Thoracic aorta (tissue), 2 donors: Measurements from ENCODE around the gene SPOCK1. TPM values are rescaled to one million over a fixed set of nuclear protein-coding genes. Genes with fewer than 3 reads are reported as not detected.
"Not testable (repeated sequence)": the region's sequence is repeated elsewhere in the genome, so short reads cannot be mapped to it uniquely, and the experiment has no call there.

Source experiments
- ATAC-seq: fragments of 150-250 bp; one replicate; pipeline ENCODE4 v1.8.0; 2017; ENCODE audit warnings: low read depth; ENCODE audit not compliant: insufficient number of reproducible peaks, low FRiP score
- DNase-seq: peaks from one replicate; pipeline ENCODE4 v3.0.0-alpha.2; 2020; ENCODE audit warnings: low spot score
- H3K27ac ChIP-seq, 2 donors: fragments of 200-600 bp; sonication (generic); 1 replicate in 1 of 2; 2 replicates in 1 of 2; pipeline ENCODE4 v1.5.1; 2016; ENCODE audit warnings: mild to moderate bottlenecking in 2 of 2, moderate library complexity in 2 of 2
- H3K27me3 ChIP-seq: fragments of 200-600 bp; sonication (generic); replicated peaks from 2 replicates; pipeline ENCODE4 v1.6.0; 2016; ENCODE audit warnings: mild to moderate bottlenecking; ENCODE audit not compliant: insufficient read depth
- H3K36me3 ChIP-seq: fragments of 200-600 bp; sonication (generic); one replicate; pipeline ENCODE4 v1.5.1; 2016
- H3K4me1 ChIP-seq, 2 donors: fragments of 200-600 bp; sonication (generic); 1 replicate in 1 of 2; 2 replicates in 1 of 2; pipeline versions ENCODE4 v1.5.1 to v1.6.0; 2016; ENCODE audit warnings: low read depth in 2 of 2, mild to moderate bottlenecking in 1 of 2; ENCODE audit not compliant: control insufficient read depth in 1 of 2
- H3K4me3 ChIP-seq: fragments of 200-600 bp; sonication (generic); 2 replicates; pipeline ENCODE4 v1.5.1; 2016; ENCODE audit warnings: mild to moderate bottlenecking
- H3K9me3 ChIP-seq: fragments of 200-600 bp; sonication (generic); 2 replicates; pipeline ENCODE4 v1.5.1; 2016
- total RNA-seq, 2 donors: library from RNA; depleted of rRNA; stranded (reverse); fragments of >200 nt; gene quantifications; one replicate each; pipeline versions ENCODE4 v1.1.0 to v1.2.3, GENCODE V29; 2016
- TF ChIP-seq, protein P1 (sequence below): fragments of 200-600 bp; sonication (generic); IDR thresholded peaks from one replicate; pipeline ENCODE4 v1.5.1; 2019; ENCODE audit warnings: antibody characterized with exemption

Gene SPOCK1
- total RNA-seq, 2 donors from 2014 or later, result 25.2 to 43.2 TPM

DNA sequence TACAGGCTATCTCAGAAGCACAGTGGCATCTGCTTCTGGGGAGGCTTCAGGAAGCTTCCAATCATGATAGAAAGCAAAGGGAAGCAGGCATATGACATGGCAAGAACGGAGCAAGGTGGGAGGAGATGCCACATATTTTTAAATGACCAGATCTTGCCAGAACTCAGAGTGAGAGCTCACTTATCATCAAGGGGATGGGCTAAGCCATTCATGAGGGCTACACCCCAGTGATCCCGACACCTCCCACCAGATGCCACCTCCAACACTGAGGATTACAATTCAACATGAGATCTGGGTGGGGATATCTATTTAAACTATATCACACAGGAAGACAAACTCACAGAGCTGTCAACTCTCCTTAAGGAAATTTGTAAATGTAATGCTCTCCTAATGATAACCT is 258.8 kb downstream of the SPOCK1 start:
- TF ChIP-seq, protein P1, sequence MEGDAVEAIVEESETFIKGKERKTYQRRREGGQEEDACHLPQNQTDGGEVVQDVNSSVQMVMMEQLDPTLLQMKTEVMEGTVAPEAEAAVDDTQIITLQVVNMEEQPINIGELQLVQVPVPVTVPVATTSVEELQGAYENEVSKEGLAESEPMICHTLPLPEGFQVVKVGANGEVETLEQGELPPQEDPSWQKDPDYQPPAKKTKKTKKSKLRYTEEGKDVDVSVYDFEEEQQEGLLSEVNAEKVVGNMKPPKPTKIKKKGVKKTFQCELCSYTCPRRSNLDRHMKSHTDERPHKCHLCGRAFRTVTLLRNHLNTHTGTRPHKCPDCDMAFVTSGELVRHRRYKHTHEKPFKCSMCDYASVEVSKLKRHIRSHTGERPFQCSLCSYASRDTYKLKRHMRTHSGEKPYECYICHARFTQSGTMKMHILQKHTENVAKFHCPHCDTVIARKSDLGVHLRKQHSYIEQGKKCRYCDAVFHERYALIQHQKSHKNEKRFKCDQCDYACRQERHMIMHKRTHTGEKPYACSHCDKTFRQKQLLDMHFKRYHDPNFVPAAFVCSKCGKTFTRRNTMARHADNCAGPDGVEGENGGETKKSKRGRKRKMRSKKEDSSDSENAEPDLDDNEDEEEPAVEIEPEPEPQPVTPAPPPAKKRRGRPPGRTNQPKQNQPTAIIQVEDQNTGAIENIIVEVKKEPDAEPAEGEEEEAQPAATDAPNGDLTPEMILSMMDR, result no peak
- Histone ChIP-seq H3K27ac (no peak overlapping the region), H3K36me3 (no peaks in the 10 kb centered on the region), H3K9me3 (no peaks in the 10 kb centered on the region), H3K27me3 (no peaks in the 10 kb centered on the region), H3K4me1 (no peaks in the 10 kb centered on the region), H3K4me3 (no peak overlapping the region)
- no peak for DNase-seq
- ATAC-seq, result no peak

DNA sequence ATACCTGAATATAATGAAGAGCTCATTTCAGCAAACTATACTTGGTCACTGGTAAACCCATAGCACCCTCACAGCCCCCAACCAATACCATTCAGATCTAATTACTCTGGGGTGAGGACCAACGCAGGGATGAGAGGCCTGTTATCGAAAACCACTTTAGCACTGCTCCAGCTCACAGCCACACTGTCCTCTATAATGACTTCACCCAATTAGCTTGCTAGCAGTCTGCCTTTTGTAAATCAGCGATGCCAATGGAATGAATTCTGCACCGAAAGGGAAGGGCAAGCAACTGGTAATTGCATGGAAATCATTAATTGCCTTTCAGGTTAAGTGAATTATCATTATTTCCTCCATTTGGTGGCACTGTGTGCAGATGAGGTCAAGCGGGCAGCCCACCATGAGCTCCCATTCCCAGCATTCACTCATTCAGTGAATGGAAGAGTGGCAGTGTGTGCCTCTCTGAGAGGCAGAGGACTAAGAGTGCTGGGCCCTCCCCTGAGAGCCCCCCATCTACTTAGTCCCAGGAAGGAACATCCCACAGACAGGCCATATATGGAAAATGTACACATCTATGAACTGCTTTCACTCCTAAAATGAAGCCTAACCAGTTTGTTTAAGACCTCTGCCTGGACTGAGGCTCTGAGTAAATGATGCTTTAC is 262.1 kb downstream of the SPOCK1 start:
- H3K9me3 ChIP-seq, result no peaks in the 10 kb centered on the region
- no peaks in the 10 kb centered on the region for H3K36me3 ChIP-seq
- H3K4me1 ChIP-seq, result no peaks in the 10 kb centered on the region
- H3K27me3 ChIP-seq, result no peaks in the 10 kb centered on the region
- no peak for ATAC-seq
- no peak for DNase-seq
- no peak overlapping the region for H3K4me3 ChIP-seq
- H3K27ac ChIP-seq, result no peak overlapping the region
- TF ChIP-seq, protein P1, result no peak

DNA sequence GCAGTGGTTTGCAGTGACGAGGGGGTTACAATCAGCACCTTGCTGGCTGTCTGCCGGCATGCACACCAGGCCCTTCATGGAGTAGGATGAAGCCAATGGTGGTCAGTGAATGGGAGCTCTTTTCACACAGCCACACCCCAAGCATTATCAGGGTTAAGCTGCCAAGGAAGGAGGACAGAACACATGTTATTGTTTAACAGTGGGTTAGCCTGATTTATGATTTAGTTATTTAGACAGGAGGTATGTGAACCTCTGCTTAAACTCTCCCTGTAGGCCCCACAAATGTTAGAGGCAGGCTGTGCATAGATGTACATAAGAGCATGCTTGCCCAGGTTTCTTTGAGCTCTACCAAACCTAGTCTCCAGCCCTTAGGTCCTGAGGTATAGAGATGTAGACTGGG is 262.9 kb downstream of the SPOCK1 start:
- TF ChIP-seq, protein P1, result no peak
- no peak overlapping the region for H3K4me3 ChIP-seq
- no peak for DNase-seq
- H3K27me3 ChIP-seq, result no peaks in the 10 kb centered on the region
- H3K27ac ChIP-seq, result no peak overlapping the region
- no peaks in the 10 kb centered on the region for H3K36me3 ChIP-seq
- no peak for ATAC-seq
- H3K9me3 ChIP-seq, result no peaks in the 10 kb centered on the region
- H3K4me1 ChIP-seq, result no peaks in the 10 kb centered on the region

DNA sequence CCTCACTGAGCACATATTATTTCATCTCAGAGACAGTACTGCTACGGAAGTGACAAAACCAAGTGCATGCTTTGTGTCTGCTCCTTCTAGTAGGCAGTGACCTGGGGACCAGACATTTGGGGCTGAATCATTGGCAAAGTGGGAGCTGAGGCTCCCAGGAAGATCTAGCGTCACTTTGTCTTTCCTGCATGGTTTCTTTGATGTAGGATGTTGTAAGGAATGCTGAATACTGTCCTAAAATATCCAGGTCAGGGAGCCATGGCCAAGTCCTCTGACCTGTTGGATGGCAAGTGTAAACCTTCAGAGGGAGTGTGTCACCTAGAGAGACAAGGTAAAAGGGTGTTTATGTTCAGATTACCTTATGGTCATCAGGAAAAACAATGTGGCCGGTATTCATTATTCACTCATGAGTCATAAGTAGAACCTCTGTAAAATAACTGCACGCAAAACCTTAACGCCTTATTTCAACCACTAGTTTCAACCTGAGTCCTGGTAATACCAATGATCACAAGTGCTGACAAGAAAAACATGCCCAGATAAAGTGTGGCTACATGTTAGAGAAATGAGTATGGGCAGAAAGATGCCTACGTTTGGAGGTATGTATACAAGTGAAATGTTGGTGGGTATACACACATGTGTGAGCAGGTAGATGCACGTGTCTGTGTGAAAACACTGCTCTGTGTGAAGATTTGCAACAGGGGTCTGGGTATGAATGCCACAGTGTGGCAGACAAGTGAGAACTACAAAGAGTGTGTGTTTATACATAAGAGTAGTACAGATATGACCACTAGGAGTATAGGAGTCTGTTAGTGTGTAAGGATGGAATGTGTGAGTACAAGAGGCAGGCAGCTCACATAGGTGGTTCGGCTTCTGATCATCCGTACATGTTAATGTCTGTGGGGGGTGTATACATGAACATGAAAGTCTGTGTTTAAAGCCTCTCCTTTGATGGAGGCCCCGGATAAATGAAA is 263.9 kb downstream of the SPOCK1 start:
- Histone ChIP-seq H3K27ac (no peak overlapping the region), H3K27me3 (no peaks in the 10 kb centered on the region), H3K36me3 (no peaks in the 10 kb centered on the region), H3K9me3 (no peaks in the 10 kb centered on the region), H3K4me3 (no peak overlapping the region), H3K4me1 (no peaks in the 10 kb centered on the region)
- TF ChIP-seq, protein P1, result no peak
- no peak for ATAC-seq
- DNase-seq, result no peak

DNA sequence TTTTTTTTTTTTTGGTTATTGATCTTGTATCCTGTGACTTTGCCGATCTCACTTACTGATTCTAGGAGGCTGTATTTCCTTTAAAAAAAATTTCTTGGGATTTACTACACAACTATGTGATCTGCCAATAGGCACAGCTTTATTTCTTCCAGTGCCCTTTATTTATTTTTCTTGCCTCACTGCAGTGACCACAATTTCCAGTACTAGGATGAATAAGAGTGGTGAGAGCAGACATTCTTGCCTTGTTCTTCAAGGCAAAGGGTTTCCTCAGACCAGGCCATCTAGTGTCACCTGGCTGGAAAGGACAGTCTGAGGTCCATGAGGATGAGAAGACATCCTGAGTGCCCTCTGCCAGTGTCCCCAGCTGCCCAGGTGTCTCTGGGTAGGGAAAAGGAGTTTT is 265.4 kb downstream of the SPOCK1 start:
- no peaks in the 10 kb centered on the region for H3K9me3 ChIP-seq
- TF ChIP-seq, protein P1, result no peak

DNA sequence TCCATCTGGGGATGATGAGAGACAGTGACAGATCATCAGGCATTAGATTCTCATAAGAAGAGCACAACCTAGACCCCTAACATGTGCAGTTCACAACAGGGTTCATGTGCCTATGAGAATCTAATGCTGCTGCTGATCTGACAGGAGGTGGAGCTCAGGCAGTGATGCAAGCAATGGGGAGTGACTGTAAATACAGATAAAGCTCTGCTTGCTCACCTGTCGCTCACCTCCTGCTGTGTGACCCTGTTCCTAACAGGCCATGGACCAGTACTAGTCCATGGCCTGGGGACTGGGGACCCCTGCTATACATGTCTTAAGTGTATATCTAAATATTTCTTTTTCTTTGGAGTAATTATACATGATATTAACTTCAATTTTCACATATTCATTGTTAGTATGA is 265.8 kb downstream of the SPOCK1 start:
- not testable (repeated sequence) for H3K27ac ChIP-seq, H3K4me3 ChIP-seq, H3K4me1 ChIP-seq, H3K36me3 ChIP-seq, H3K9me3 ChIP-seq, DNase-seq, ATAC-seq, H3K27me3 ChIP-seq

More for the DNA sequence above, 265.4 kb downstream of the SPOCK1 start:
- ATAC-seq (no peak), DNase-seq (no peak)
- Histone ChIP-seq H3K4me3 (no peak overlapping the region), H3K4me1 (peaks cover 0 to 8% of the 10 kb centered on the region in 2 donors), H3K27ac (no peak overlapping the region), H3K36me3 (no peaks in the 10 kb centered on the region), H3K27me3 (no peaks in the 10 kb centered on the region)
